ENCODE measurements around the gene ATAD3A. TPM values are rescaled to one million over a fixed set of nuclear protein-coding genes. Genes with fewer than 3 reads are reported as not detected.

The ATAD3A gene
- total and polyA plus RNA-seq, 2 experiments from 2014 or later: 36.5 to 80.3 TPM

DNA sequence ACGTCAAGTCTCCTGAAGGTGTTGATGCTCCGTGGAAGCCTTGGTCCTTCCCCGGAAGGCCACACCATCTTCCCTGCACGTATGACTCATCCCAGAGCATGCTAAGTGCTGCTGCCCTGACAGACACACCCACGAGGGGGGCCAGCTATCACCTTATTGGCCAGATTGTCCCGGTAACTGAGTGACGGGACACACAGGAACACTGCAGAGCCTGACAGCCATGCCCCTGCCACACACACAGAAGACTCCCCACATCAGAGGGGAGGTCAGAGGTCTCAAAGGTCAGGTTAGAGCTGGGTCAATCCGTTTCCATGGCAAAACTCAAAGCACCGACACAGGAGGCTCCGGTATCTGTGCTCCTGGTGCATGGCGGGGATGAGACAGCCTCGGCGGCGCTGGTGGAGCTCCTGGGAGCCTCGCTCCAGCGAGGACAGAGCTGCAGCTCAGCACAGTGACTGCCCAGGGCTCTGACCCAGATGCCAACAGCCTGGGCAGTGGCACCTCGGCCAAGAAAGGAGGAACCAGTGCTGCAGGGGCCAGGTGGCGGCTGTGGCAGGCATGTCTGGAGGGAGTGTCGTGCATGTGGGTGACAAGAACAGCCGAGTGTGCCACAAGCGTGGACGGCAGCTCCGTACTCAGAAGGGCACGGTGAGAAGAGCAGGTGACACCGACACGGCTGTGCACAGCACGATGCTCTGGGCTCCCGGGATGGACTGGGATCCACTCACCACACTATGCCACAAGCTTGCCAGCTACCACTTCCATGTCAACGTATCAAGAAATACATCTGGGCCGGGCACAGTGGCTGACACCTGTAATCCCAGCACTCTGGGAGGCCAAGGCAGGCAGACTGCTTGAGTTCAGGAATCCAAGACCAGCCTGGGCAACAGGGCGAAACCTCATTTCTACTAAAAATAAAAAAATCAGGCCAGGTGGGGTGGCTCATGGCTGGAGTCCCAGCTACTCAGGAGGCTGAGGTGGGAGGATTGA is 43.3 kb downstream of the ATAD3A start:
- TF ChIP-seq STAT1 (IDR thresholded peaks at IDR 0.05; ENCODE audit: unreplicated experiment): no peak
- no peak for TF ChIP-seq ZNF114 (CRISPR knock-in tag; IDR thresholded peaks at IDR 0.05)
- peak; percentile 16; the same call in 1 of the 2 replicates for TF ChIP-seq POLR2AphosphoS5 (IDR thresholded peaks at IDR 0.05; ENCODE audit: low read depth)
- TF ChIP-seq EZH2 (IDR thresholded peaks at IDR 0.05; ENCODE audit: low read depth, unreplicated experiment): no peak
- TF ChIP-seq NANOG (IDR thresholded peaks at IDR 0.05; ENCODE audit: borderline replicate concordance): no peak
- TF ChIP-seq CREB1 (CRISPR knock-in tag; IDR thresholded peaks at IDR 0.05; ENCODE audit: low read depth): no peak
- TF ChIP-seq, protein P1, sequence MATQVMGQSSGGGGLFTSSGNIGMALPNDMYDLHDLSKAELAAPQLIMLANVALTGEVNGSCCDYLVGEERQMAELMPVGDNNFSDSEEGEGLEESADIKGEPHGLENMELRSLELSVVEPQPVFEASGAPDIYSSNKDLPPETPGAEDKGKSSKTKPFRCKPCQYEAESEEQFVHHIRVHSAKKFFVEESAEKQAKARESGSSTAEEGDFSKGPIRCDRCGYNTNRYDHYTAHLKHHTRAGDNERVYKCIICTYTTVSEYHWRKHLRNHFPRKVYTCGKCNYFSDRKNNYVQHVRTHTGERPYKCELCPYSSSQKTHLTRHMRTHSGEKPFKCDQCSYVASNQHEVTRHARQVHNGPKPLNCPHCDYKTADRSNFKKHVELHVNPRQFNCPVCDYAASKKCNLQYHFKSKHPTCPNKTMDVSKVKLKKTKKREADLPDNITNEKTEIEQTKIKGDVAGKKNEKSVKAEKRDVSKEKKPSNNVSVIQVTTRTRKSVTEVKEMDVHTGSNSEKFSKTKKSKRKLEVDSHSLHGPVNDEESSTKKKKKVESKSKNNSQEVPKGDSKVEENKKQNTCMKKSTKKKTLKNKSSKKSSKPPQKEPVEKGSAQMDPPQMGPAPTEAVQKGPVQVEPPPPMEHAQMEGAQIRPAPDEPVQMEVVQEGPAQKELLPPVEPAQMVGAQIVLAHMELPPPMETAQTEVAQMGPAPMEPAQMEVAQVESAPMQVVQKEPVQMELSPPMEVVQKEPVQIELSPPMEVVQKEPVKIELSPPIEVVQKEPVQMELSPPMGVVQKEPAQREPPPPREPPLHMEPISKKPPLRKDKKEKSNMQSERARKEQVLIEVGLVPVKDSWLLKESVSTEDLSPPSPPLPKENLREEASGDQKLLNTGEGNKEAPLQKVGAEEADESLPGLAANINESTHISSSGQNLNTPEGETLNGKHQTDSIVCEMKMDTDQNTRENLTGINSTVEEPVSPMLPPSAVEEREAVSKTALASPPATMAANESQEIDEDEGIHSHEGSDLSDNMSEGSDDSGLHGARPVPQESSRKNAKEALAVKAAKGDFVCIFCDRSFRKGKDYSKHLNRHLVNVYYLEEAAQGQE (IDR thresholded peaks at IDR 0.05; ENCODE audit: unreplicated experiment): no peak
- TF ChIP-seq, protein P2, sequence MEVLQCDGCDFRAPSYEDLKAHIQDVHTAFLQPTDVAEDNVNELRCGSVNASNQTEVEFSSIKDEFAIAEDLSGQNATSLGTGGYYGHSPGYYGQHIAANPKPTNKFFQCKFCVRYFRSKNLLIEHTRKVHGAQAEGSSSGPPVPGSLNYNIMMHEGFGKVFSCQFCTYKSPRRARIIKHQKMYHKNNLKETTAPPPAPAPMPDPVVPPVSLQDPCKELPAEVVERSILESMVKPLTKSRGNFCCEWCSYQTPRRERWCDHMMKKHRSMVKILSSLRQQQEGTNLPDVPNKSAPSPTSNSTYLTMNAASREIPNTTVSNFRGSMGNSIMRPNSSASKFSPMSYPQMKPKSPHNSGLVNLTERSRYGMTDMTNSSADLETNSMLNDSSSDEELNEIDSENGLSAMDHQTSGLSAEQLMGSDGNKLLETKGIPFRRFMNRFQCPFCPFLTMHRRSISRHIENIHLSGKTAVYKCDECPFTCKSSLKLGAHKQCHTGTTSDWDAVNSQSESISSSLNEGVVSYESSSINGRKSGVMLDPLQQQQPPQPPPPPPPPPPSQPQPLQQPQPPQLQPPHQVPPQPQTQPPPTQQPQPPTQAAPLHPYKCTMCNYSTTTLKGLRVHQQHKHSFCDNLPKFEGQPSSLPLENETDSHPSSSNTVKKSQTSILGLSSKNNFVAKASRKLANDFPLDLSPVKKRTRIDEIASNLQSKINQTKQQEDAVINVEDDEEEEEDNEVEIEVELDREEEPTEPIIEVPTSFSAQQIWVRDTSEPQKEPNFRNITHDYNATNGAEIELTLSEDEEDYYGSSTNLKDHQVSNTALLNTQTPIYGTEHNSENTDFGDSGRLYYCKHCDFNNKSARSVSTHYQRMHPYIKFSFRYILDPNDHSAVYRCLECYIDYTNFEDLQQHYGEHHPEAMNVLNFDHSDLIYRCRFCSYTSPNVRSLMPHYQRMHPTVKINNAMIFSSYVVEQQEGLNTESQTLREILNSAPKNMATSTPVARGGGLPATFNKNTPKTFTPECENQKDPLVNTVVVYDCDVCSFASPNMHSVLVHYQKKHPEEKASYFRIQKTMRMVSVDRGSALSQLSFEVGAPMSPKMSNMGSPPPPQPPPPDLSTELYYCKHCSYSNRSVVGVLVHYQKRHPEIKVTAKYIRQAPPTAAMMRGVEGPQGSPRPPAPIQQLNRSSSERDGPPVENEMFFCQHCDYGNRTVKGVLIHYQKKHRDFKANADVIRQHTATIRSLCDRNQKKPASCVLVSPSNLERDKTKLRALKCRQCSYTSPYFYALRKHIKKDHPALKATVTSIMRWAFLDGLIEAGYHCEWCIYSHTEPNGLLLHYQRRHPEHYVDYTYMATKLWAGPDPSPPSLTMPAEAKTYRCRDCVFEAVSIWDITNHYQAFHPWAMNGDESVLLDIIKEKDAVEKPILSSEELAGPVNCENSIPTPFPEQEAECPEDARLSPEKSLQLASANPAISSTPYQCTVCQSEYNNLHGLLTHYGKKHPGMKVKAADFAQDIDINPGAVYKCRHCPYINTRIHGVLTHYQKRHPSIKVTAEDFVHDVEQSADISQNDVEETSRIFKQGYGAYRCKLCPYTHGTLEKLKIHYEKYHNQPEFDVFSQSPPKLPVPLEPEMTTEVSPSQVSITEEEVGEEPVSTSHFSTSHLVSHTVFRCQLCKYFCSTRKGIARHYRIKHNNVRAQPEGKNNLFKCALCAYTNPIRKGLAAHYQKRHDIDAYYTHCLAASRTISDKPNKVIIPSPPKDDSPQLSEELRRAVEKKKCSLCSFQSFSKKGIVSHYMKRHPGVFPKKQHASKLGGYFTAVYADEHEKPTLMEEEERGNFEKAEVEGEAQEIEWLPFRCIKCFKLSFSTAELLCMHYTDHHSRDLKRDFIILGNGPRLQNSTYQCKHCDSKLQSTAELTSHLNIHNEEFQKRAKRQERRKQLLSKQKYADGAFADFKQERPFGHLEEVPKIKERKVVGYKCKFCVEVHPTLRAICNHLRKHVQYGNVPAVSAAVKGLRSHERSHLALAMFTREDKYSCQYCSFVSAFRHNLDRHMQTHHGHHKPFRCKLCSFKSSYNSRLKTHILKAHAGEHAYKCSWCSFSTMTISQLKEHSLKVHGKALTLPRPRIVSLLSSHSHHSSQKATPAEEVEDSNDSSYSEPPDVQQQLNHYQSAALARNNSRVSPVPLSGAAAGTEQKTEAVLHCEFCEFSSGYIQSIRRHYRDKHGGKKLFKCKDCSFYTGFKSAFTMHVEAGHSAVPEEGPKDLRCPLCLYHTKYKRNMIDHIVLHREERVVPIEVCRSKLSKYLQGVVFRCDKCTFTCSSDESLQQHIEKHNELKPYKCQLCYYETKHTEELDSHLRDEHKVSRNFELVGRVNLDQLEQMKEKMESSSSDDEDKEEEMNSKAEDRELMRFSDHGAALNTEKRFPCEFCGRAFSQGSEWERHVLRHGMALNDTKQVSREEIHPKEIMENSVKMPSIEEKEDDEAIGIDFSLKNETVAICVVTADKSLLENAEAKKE (CRISPR knock-in tag; IDR thresholded peaks at IDR 0.05): no peak
- Mint-ChIP-seq H3K4me1 (no peaks in the 10 kb centered on the region; the same call in 2 of the 3 replicates), H3K27me3 (ENCODE audit: insufficient read depth, low read depth, poor library complexity) (peaks cover 15% of the 10 kb centered on the region), H3K27ac (no peak overlapping the region), H3K9me3 (no peaks in the 10 kb centered on the region), H3K36me3 (ENCODE audit: low read depth) (0 out of 3 replicates have a peak, but pooled peaks cover under 1% of the 10 kb centered on the region), H3K4me3 (no peak overlapping the region)
- no peaks in the 10 kb centered on the region for H3K9me2 ChIP-seq (ENCODE audit: insufficient read depth)
- H2AFZ ChIP-seq: no peak overlapping the region
- peaks cover 23% of the 10 kb centered on the region for H4K20me1 ChIP-seq (replicated peaks; ENCODE audit: insufficient read depth)
- no peaks in the 10 kb centered on the region for H3K4me1 ChIP-seq (ENCODE audit: insufficient read depth)
- no peak overlapping the region for H3K4me2 ChIP-seq
- no peak overlapping the region for H3K4me3 ChIP-seq
- H3K36me3 ChIP-seq (ENCODE audit: insufficient read depth): no peaks in the 10 kb centered on the region
- no peak for ATAC-seq
- no peaks in the 10 kb centered on the region for H3K27me3 ChIP-seq (ENCODE audit: insufficient read depth)
- no peak for DNase-seq (ENCODE audit: low spot score)
- 0 out of 2 replicates have a peak, but pooled peaks cover 19% of the 10 kb centered on the region for H3F3A ChIP-seq (replicated peaks; ENCODE audit: low read depth)
- no peak overlapping the region for H3K27ac ChIP-seq (ENCODE audit: low read depth)
- peaks cover 17% of the 10 kb centered on the region for H3K79me2 ChIP-seq (replicated peaks; ENCODE audit: insufficient read depth)

Data from GM23338 (cell line).